ENCODE measurements around the gene REM2. TPM values are rescaled to one million over a fixed set of nuclear protein-coding genes. Genes with fewer than 3 reads are reported as not detected.

REM2 gene
- total RNA-seq, 1 experiment from 2014 or later, result 1.2 TPM

DNA sequence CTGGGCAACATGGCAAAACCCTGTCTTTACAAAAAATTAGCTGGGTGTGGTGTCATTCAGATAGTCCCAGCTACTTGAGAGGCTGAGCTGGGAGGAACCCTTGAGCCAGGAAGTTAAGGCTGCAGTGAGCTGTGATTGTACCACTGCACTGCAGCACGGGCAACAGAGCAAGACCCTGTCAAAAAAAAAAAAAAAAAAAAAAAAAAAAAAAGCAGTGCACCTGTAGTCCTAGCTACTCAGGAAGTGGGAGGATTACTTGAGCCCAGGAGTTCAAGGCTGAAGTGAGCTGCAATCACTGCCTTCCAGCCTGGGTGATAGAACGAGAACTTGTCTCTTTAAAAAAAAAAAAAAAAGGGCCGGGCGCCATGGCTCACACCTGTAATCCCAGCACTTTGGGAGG is 5.6 kb downstream of the REM2 start:
- Histone ChIP-seq H3K79me2 (ENCODE audit: insufficient read depth, low read length) (no peaks in the 10 kb centered on the region), H4K5ac (ENCODE audit: insufficient read length, low read depth, low read length) (no peak overlapping the region), H3K23ac (ENCODE audit: insufficient read length, low read depth, low read length) (no peak overlapping the region), H3K4me2 (ENCODE audit: insufficient read depth, insufficient read length, low read length) (no peak overlapping the region), H2AFZ (ENCODE audit: low read length) (no peak overlapping the region), H3K56ac (ENCODE audit: insufficient read length, low read depth, low read length) (no peak overlapping the region), H2BK12ac (ENCODE audit: insufficient read length, low read depth, low read length) (no peak overlapping the region), H3K27me3 (ENCODE audit: insufficient read depth, low read length) (peaks cover 3% of the 10 kb centered on the region; the same call in 1 of the 2 replicates), H4K20me1 (ENCODE audit: control insufficient read depth, insufficient read depth, insufficient read length) (no peaks in the 10 kb centered on the region), H3K9ac (ENCODE audit: extremely low read depth, insufficient read length, low read length) (no peak overlapping the region), H2BK120ac (ENCODE audit: low read depth, low read length, poor library complexity, severe bottlenecking) (no peak overlapping the region), H3K18ac (ENCODE audit: insufficient read length, low read depth, low read length) (no peak overlapping the region), H4K8ac (replicated peaks; ENCODE audit: insufficient read length, low read depth, low read length) (no peak overlapping the region), H4K91ac (ENCODE audit: insufficient read length, low read depth, low read length) (no peak overlapping the region), H3K27ac (ENCODE audit: insufficient read length, low read depth, low read length) (no peak overlapping the region), H2BK20ac (ENCODE audit: low read depth, low read length, poor library complexity, severe bottlenecking) (no peak overlapping the region), H3K4me1 (ENCODE audit: insufficient read depth, low read length) (no peaks in the 10 kb centered on the region; the same call in 1 of the 2 replicates), H3K4ac (ENCODE audit: low read depth, low read length) (no peak overlapping the region), H2BK15ac (ENCODE audit: low read depth, low read length) (no peak overlapping the region), H3K79me1 (ENCODE audit: insufficient read depth, low read depth, low read length, poor library complexity, severe bottlenecking) (no peaks in the 10 kb centered on the region), H2AK5ac (ENCODE audit: insufficient read length, low read length) (no peak overlapping the region), H3K14ac (ENCODE audit: insufficient read depth, low read length) (no peak overlapping the region), H3K23me2 (ENCODE audit: insufficient read length, low read depth, low read length, poor library complexity, severe bottlenecking) (peaks cover 7% of the 10 kb centered on the region), H3T11ph (ENCODE audit: low read length) (no peak overlapping the region), H3K9me3 (ENCODE audit: control insufficient read depth, low read depth, low read length) (no peaks in the 10 kb centered on the region), H2BK5ac (ENCODE audit: insufficient read length, low read length) (no peak overlapping the region)
- WGBS (ENCODE audit: extremely low coverage, insufficient read length, low lambda C conversion rate), result no CpG with 5 or more reads among the region's 4 CpGs
- H3K4me3 Mint-ChIP-seq, result no peak overlapping the region
- H3K27ac Mint-ChIP-seq, result no peak overlapping the region
- peaks cover 16 to 26% of the 10 kb centered on the region in 2 experiments for H3K4me1 Mint-ChIP-seq
- peaks cover 29% of the 10 kb centered on the region for H3K27me3 Mint-ChIP-seq (ENCODE audit: low read depth)
- DNase-seq, result no peak
- H3K36me3 Mint-ChIP-seq (ENCODE audit: insufficient read depth in 1 of 3, low read depth in 3 of 3), result peaks cover 0 to 11% (median 6%) of the 10 kb centered on the region in 3 experiments; a peak in 3 of 7 replicates
- TF ChIP-seq, protein P1, sequence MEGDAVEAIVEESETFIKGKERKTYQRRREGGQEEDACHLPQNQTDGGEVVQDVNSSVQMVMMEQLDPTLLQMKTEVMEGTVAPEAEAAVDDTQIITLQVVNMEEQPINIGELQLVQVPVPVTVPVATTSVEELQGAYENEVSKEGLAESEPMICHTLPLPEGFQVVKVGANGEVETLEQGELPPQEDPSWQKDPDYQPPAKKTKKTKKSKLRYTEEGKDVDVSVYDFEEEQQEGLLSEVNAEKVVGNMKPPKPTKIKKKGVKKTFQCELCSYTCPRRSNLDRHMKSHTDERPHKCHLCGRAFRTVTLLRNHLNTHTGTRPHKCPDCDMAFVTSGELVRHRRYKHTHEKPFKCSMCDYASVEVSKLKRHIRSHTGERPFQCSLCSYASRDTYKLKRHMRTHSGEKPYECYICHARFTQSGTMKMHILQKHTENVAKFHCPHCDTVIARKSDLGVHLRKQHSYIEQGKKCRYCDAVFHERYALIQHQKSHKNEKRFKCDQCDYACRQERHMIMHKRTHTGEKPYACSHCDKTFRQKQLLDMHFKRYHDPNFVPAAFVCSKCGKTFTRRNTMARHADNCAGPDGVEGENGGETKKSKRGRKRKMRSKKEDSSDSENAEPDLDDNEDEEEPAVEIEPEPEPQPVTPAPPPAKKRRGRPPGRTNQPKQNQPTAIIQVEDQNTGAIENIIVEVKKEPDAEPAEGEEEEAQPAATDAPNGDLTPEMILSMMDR (conservative IDR thresholded peaks at IDR 0.05), result no peak
- no peaks in the 10 kb centered on the region; a peak in 1 of 5 replicates for H3K9me3 Mint-ChIP-seq
